OCI-LY1 (cell line): ENCODE results near the gene FXYD6.

ENCODE experiments used
- H2AFZ ChIP-seq: fragments of 200-600 bp; sonication (generic), shearing (Covaris generic); 2 replicates; pipeline ENCODE4 v1.6.0; 2014; ENCODE audit warnings: antibody characterized with exemption, mild to moderate bottlenecking, low read length
- H3F3A ChIP-seq: fragments of 200-600 bp; sonication (generic), shearing (Covaris generic); 2 replicates; pipeline ENCODE4 v1.6.0; 2014; ENCODE audit warnings: mild to moderate bottlenecking, antibody characterized with exemption, low read length, moderate library complexity; ENCODE audit not compliant: insufficient read depth
- H3K27ac ChIP-seq: fragments of 200-600 bp; sonication (generic); 2 replicates; pipeline ENCODE4 v1.5.1; 2014; ENCODE audit warnings: low read length, mixed run types, mild to moderate bottlenecking, low read depth; ENCODE audit not compliant: poor library complexity, severe bottlenecking
- H3K27me3 ChIP-seq: fragments of 200-600 bp; sonication (generic); 2 replicates; pipeline ENCODE4 v1.6.0; 2014; ENCODE audit warnings: antibody characterized with exemption, mild to moderate bottlenecking, low read length, moderate library complexity; ENCODE audit not compliant: insufficient read depth
- H3K36me3 ChIP-seq: fragments of 200-600 bp; sonication (generic); 2 replicates; pipeline ENCODE4 v1.6.1; 2014; ENCODE audit warnings: mild to moderate bottlenecking, antibody characterized with exemption, low read length, moderate library complexity, mixed read lengths; ENCODE audit not compliant: insufficient read depth
- H3K4me1 ChIP-seq: fragments of 200-600 bp; sonication (generic); 2 replicates; pipeline ENCODE4 v1.5.1; 2014; ENCODE audit warnings: mild to moderate bottlenecking, low read length, moderate library complexity; ENCODE audit not compliant: insufficient read depth, severe bottlenecking
- H3K4me2 ChIP-seq: fragments of 200-600 bp; sonication (generic), shearing (Covaris generic); 2 replicates; pipeline ENCODE4 v1.6.1; 2014; ENCODE audit warnings: low read length
- H3K4me3 ChIP-seq: fragments of 200-600 bp; sonication (generic); 2 replicates; pipeline ENCODE4 v1.5.1; 2014; ENCODE audit warnings: low read length, low read depth, mild to moderate bottlenecking, mixed read lengths; ENCODE audit not compliant: poor library complexity, severe bottlenecking
- H3K79me2 ChIP-seq: fragments of 200-600 bp; shearing (Covaris generic); 2 replicates; pipeline ENCODE4 v1.6.1; 2016; ENCODE audit warnings: mixed run types, low read length, mixed read lengths; ENCODE audit not compliant: insufficient read depth
- H3K9ac ChIP-seq: fragments of 200-600 bp; sonication (generic), shearing (Covaris generic); 2 replicates; pipeline ENCODE4 v1.6.1; 2014; ENCODE audit warnings: mild to moderate bottlenecking, low read length, mixed read lengths
- H3K9me2 ChIP-seq: fragments of 200-600 bp; sonication (generic), shearing (Covaris generic); 2 replicates; pipeline ENCODE4 v1.6.1; 2014; ENCODE audit warnings: low read depth, mild to moderate bottlenecking, low read length, mixed read lengths
- H3K9me3 ChIP-seq: fragments of 200-600 bp; shearing (Covaris generic); 2 replicates; pipeline ENCODE4 v1.6.1; 2014; ENCODE audit warnings: low read length, mixed read lengths
- H4K20me1 ChIP-seq: fragments of 200-600 bp; sonication (generic), shearing (Covaris generic); 2 replicates; pipeline ENCODE4 v1.6.0; 2016; ENCODE audit warnings: mild to moderate bottlenecking, low read length; ENCODE audit not compliant: insufficient read depth
- CTCF ChIP-seq: fragments of 200-600 bp; sonication (generic), shearing (Covaris generic); IDR thresholded peaks from 2 replicates; pipeline ENCODE4 v1.5.1; 2017; ENCODE audit warnings: mild to moderate bottlenecking, antibody characterized with exemption, low read length, moderate library complexity, mixed read lengths
- EZH2 ChIP-seq: fragments of 200-600 bp; sonication (generic), shearing (Covaris generic); IDR thresholded peaks from 2 replicates; pipeline ENCODE4 v1.8.0; 2017; ENCODE audit warnings: borderline replicate concordance, mixed run types, mild to moderate bottlenecking, antibody characterized with exemption, low read length, moderate library complexity, mixed read lengths

Gene FXYD6

GRCh38 chr11:117806846-117807245 is 69.6 kb downstream of the FXYD6 start:
- H3K9me3 ChIP-seq: no peaks in the 10 kb centered on the region
- H4K20me1 ChIP-seq: no peaks in the 10 kb centered on the region
- H3K9me2 ChIP-seq: no peaks in the 10 kb centered on the region
- H3K27me3 ChIP-seq: 0 out of 2 replicates have a peak, but pooled peaks cover 3% of the 10 kb centered on the region
- no peak overlapping the region for H3K4me2 ChIP-seq
- no peak overlapping the region for H3K9ac ChIP-seq
- no peaks in the 10 kb centered on the region for H3K36me3 ChIP-seq
- no peaks in the 10 kb centered on the region for H3K79me2 ChIP-seq
- H3K27ac ChIP-seq: no peak overlapping the region
- TF ChIP-seq EZH2: no peak
- TF ChIP-seq CTCF: no peak
- H3K4me3 ChIP-seq: no peak overlapping the region
- H2AFZ ChIP-seq: no peak overlapping the region
- no peaks in the 10 kb centered on the region for H3K4me1 ChIP-seq
- H3F3A ChIP-seq: no peaks in the 10 kb centered on the region

- no peaks in the 10 kb centered on the region for H3K36me3 ChIP-seq
- H3K79me2 ChIP-seq: no peaks in the 10 kb centered on the region
- no peak overlapping the region for H3K4me2 ChIP-seq
- H3F3A ChIP-seq: no peaks in the 10 kb centered on the region
- H3K4me1 ChIP-seq: no peaks in the 10 kb centered on the region
- H3K9ac ChIP-seq: no peak overlapping the region
- H3K27ac ChIP-seq: no peak overlapping the region
- H3K9me2 ChIP-seq: no peaks in the 10 kb centered on the region
- no peak overlapping the region for H3K4me3 ChIP-seq
- no peak overlapping the region for H2AFZ ChIP-seq
- no peaks in the 10 kb centered on the region for H3K9me3 ChIP-seq
- H3K27me3 ChIP-seq: 0 out of 2 replicates have a peak, but pooled peaks cover 3% of the 10 kb centered on the region
- TF ChIP-seq CTCF (no peak), EZH2 (no peak)
- H4K20me1 ChIP-seq: no peaks in the 10 kb centered on the region
Observed at GRCh38 chr11:117805045-117805444, 71.4 kb downstream of the FXYD6 start.

- H3K4me1 ChIP-seq: no peaks in the 10 kb centered on the region
- H4K20me1 ChIP-seq: no peaks in the 10 kb centered on the region
- no peaks in the 10 kb centered on the region for H3F3A ChIP-seq
- H3K79me2 ChIP-seq: no peaks in the 10 kb centered on the region
- TF ChIP-seq CTCF (no peak), EZH2 (no peak)
- no peak overlapping the region for H3K27ac ChIP-seq
- no peak overlapping the region for H3K4me2 ChIP-seq
- H3K9ac ChIP-seq: no peak overlapping the region
- no peaks in the 10 kb centered on the region for H3K9me3 ChIP-seq
- no peak overlapping the region for H3K4me3 ChIP-seq
- no peaks in the 10 kb centered on the region for H3K9me2 ChIP-seq
- no peak overlapping the region for H2AFZ ChIP-seq
- no peaks in the 10 kb centered on the region for H3K36me3 ChIP-seq
- H3K27me3 ChIP-seq: 0 out of 2 replicates have a peak, but pooled peaks cover 3% of the 10 kb centered on the region
Observed at GRCh38 chr11:117803896-117804295, 72.6 kb downstream of the FXYD6 start.
